ENCODE results near the gene LCE3B.

The LCE3B gene

GRCh38 chr1:152663098-152663497 is 49.5 kb downstream of the LCE3B start, which contains the start of gene LCE2D:
LCE2D (plus strand) TSS chr1:152663380; CDS start chr1:152664106, 726 bp downstream.
- DNase-seq: no peak
